T-cell (primary cell): ENCODE data around the gene SOBP. TPM values are rescaled to one million over a fixed set of nuclear protein-coding genes. Genes with fewer than 3 reads are reported as not detected.

Source experiments
- ATAC-seq, 4 experiments: fragments of 200-7000 bp in 3 of 4; fragments of 150-1000 bp in 1 of 4; cut with Tn5 transposase; replicated peaks in 1 of 4; 1 replicate in 3 of 4; 2 replicates in 1 of 4; pipeline ENCODE4 v1.10.0; 2021; ENCODE audit warnings: moderate library complexity in 3 of 4, mild to moderate bottlenecking in 2 of 4, moderate number of reproducible peaks in 1 of 4
- CTCF ChIA-PET, 2 donors: fragments of 300-600 bp; sonication (Branson Sonifier 250); formaldehyde crosslinking; loops; one replicate each; lab custom pipeline; 2022; ENCODE audit warnings: antibody characterized with exemption in 2 of 2; lab: Charles Lee
- POLR2A ChIA-PET, 2 donors: fragments of 300-600 bp; sonication (Branson Sonifier 250); formaldehyde crosslinking; loops; one replicate each; lab custom pipeline; 2022; ENCODE audit warnings: antibody characterized with exemption in 2 of 2; lab: Charles Lee
- DNase-seq, 35 experiments: peaks; one replicate each; pipeline versions ENCODE4 v3.0.0 to v3.0.0-alpha.2; 2013 to 2023
- H3K27ac ChIP-seq: one replicate; pipeline ENCODE4 v1.5.1; 2013; ENCODE audit warnings: low read length
- H3K27me3 ChIP-seq, 2 experiments: replicated peaks in 1 of 2; 1 replicate in 1 of 2; 2 replicates in 1 of 2; pipeline versions ENCODE4 v1.6.1 to v1.7.0; 2013; ENCODE audit warnings: low read length in 1 of 2, mixed read lengths in 1 of 2; ENCODE audit not compliant: control insufficient read depth in 2 of 2, insufficient read depth in 2 of 2; ENCODE audit errors: extremely low read depth in 1 of 2
- H3K36me3 ChIP-seq, 2 donors: 1 replicate in 1 of 2; 2 replicates in 1 of 2; pipeline versions ENCODE4 v1.6.1 to v1.7.0; 2013; ENCODE audit warnings: low read length in 1 of 2; ENCODE audit not compliant: control insufficient read depth in 2 of 2, insufficient read depth in 1 of 2; ENCODE audit errors: extremely low read depth in 1 of 2
- H3K4me1 ChIP-seq, 2 experiments: 1 replicate in 1 of 2; 2 replicates in 1 of 2; pipeline versions ENCODE4 v1.6.1 to v1.7.0; 2013; ENCODE audit warnings: low read length in 2 of 2, mixed read lengths in 1 of 2; ENCODE audit not compliant: insufficient read depth in 2 of 2, control insufficient read depth in 1 of 2; ENCODE audit errors: extremely low read depth in 1 of 2
- H3K4me3 ChIP-seq, 2 donors: 1 replicate in 1 of 2; 2 replicates in 1 of 2; pipeline versions ENCODE4 v1.5.1 to v1.7.0; 2013; ENCODE audit warnings: mild to moderate bottlenecking in 2 of 2, low read length in 1 of 2, moderate library complexity in 1 of 2; ENCODE audit not compliant: control insufficient read depth in 1 of 2; ENCODE audit errors: extremely low read depth in 1 of 2
- H3K9me3 ChIP-seq: 2 replicates; pipeline ENCODE4 v1.7.0; 2013
- H3K27ac Mint-ChIP-seq, 2 donors: one replicate each; pipeline ENCODE4 v1.8.0; 2020 to 2021; ENCODE audit warnings: mild to moderate bottlenecking in 2 of 2, mixed read lengths in 2 of 2
- H3K27me3 Mint-ChIP-seq, 2 donors: one replicate each; pipeline ENCODE4 v1.8.0; 2021 to 2022; ENCODE audit warnings: mixed read lengths in 2 of 2
- H3K36me3 Mint-ChIP-seq: one replicate; pipeline ENCODE4 v1.8.0; 2021; ENCODE audit warnings: mixed read lengths
- H3K4me1 Mint-ChIP-seq, 3 donors: one replicate each; pipeline ENCODE4 v1.8.0; 2020 to 2022; ENCODE audit warnings: mixed read lengths in 3 of 3, mild to moderate bottlenecking in 1 of 3
- H3K4me3 Mint-ChIP-seq, 3 donors: one replicate each; pipeline ENCODE4 v1.8.0; 2020 to 2022; ENCODE audit warnings: mild to moderate bottlenecking in 3 of 3, mixed read lengths in 3 of 3, moderate library complexity in 3 of 3
- H3K9me3 Mint-ChIP-seq, 3 donors: one replicate each; pipeline ENCODE4 v1.8.0; 2020 to 2022; ENCODE audit warnings: mixed read lengths in 3 of 3
- WGBS: methylation state at CpG from one replicate; pipeline ENCODE4 v1.1.5; 2013; ENCODE audit warnings: missing lambda C conversion rate; ENCODE audit not compliant: insufficient coverage; 5-methylcytosine and 5-hydroxymethylcytosine counted together
- total RNA-seq, 35 experiments: library from RNA in 6 of 35; stranded (reverse) in 6 of 35; fragments of 120-200 nt in 1 of 35; gene quantifications; one replicate each; pipeline versions ENCODE4 v1.2.1 to v1.2.4 and lab custom pipeline; 2013 to 2026

Gene SOBP
- total RNA-seq, 5 donors from 2014 or later (not counting 1 experiment from before 2014, with no cell fraction given), result 0.30 to 0.95 (median 0.46) TPM

- H3K4me3 ChIP-seq, result no peak overlapping the region
- H3K27me3 ChIP-seq, result peaks cover 0 to 12% of the 10 kb centered on the region in 2 experiments
- no peaks in the 10 kb centered on the region for H3K9me3 ChIP-seq
- Mint-ChIP-seq H3K27ac (no peak overlapping the region), H3K4me3 (no peak overlapping the region), H3K9me3 (no peaks in the 10 kb centered on the region), H3K4me1 (no peaks in the 10 kb centered on the region), H3K27me3 (peaks cover 6 to 10% of the 10 kb centered on the region in 2 donors), H3K36me3 (no peaks in the 10 kb centered on the region)
- ATAC-seq (no peak), DNase-seq (no peak)
- no CpG with 5 or more reads among the region's 5 CpGs for WGBS
- CTCF ChIA-PET, result interaction anchor here in 1 of 2 donors (0.6 kb wide), 1 partner anchor 295 kb away, joined by 4 read pairs; no protein-coding TSS in a partner anchor
- no peaks in the 10 kb centered on the region for H3K36me3 ChIP-seq
- no peak overlapping the region for H3K27ac ChIP-seq
- POLR2A ChIA-PET, result no interaction called here
- H3K4me1 ChIP-seq, result no peaks in the 10 kb centered on the region
Measured at GRCh38 chr6:107602321-107603005, 112.5 kb downstream of the SOBP start.

- Histone ChIP-seq H3K4me1 (no peaks in the 10 kb centered on the region), H3K27me3 (peaks cover 0 to 12% of the 10 kb centered on the region in 2 experiments), H3K27ac (no peak overlapping the region), H3K36me3 (no peaks in the 10 kb centered on the region), H3K9me3 (no peaks in the 10 kb centered on the region), H3K4me3 (no peak overlapping the region)
- H3K4me3 Mint-ChIP-seq, result no peak overlapping the region
- DNase-seq, result no peak
- H3K4me1 Mint-ChIP-seq, result no peaks in the 10 kb centered on the region
- ATAC-seq, result no peak
- H3K36me3 Mint-ChIP-seq, result no peaks in the 10 kb centered on the region
- CTCF ChIA-PET, result interaction anchor here in 1 of 2 donors (0.6 kb wide), 1 partner anchor 294 kb away, joined by 4 read pairs; no protein-coding TSS in a partner anchor
- 70% methylated on average over 3 of the region's 3 CpGs for WGBS
- no peaks in the 10 kb centered on the region for H3K9me3 Mint-ChIP-seq
- peaks cover 5 to 9% of the 10 kb centered on the region in 2 donors for H3K27me3 Mint-ChIP-seq
- H3K27ac Mint-ChIP-seq, result no peak overlapping the region
- POLR2A ChIA-PET, result no interaction called here
Measured at GRCh38 chr6:107603006-107603370, 113.1 kb downstream of the SOBP start.

- Histone ChIP-seq H3K9me3 (no peaks in the 10 kb centered on the region), H3K27me3 (peaks cover 0 to 12% of the 10 kb centered on the region in 2 experiments), H3K4me3 (no peak overlapping the region), H3K27ac (no peak overlapping the region), H3K4me1 (no peaks in the 10 kb centered on the region), H3K36me3 (no peaks in the 10 kb centered on the region)
- no peaks in the 10 kb centered on the region for H3K36me3 Mint-ChIP-seq
- DNase-seq, result no peak
- H3K27me3 Mint-ChIP-seq, result peaks cover 0 to 3% of the 10 kb centered on the region in 2 donors
- ChIA-PET POLR2A (interaction anchor here in 1 of 2 donors (0.6 kb wide), 1 partner anchor 1008 kb away, joined by 3 read pairs; no protein-coding TSS in a partner anchor), CTCF (no interaction called here)
- H3K9me3 Mint-ChIP-seq, result no peaks in the 10 kb centered on the region
- H3K4me1 Mint-ChIP-seq, result no peaks in the 10 kb centered on the region
- no peak overlapping the region for H3K4me3 Mint-ChIP-seq
- ATAC-seq, result no peak
- H3K27ac Mint-ChIP-seq, result no peak overlapping the region
- WGBS, result 89% methylated on average over 7 of the region's 9 CpGs
Measured at GRCh38 chr6:107604549-107604948, 114.6 kb downstream of the SOBP start.

GRCh38 chr6:107606407-107606806, 116.5 kb downstream of the SOBP start:
- no peak for DNase-seq
- H3K36me3 Mint-ChIP-seq, result no peaks in the 10 kb centered on the region

GRCh38 chr6:107607116-107607515, 117.2 kb downstream of the SOBP start:
- Histone ChIP-seq H3K27ac (no peak overlapping the region), H3K4me1 (no peaks in the 10 kb centered on the region), H3K36me3 (no peaks in the 10 kb centered on the region), H3K9me3 (no peaks in the 10 kb centered on the region), H3K27me3 (peaks cover 0 to 14% of the 10 kb centered on the region in 2 experiments), H3K4me3 (no peak overlapping the region)
- Mint-ChIP-seq H3K27me3 (peaks cover 0 to 1% of the 10 kb centered on the region in 2 donors), H3K4me3 (no peak overlapping the region), H3K4me1 (no peaks in the 10 kb centered on the region), H3K9me3 (no peaks in the 10 kb centered on the region), H3K27ac (no peak overlapping the region), H3K36me3 (no peaks in the 10 kb centered on the region)
- DNase-seq (no peak), ATAC-seq (no peak)
- POLR2A ChIA-PET, result no interaction called here
- WGBS, result no CpG with 5 or more reads among the region's 4 CpGs
- CTCF ChIA-PET, result no interaction called here

More at GRCh38 chr6:107606407-107606806, 116.5 kb downstream of the SOBP start:
- Histone ChIP-seq H3K36me3 (no peaks in the 10 kb centered on the region), H3K4me1 (no peaks in the 10 kb centered on the region), H3K9me3 (no peaks in the 10 kb centered on the region), H3K27me3 (peaks cover 0 to 14% of the 10 kb centered on the region in 2 experiments), H3K4me3 (no peak overlapping the region), H3K27ac (no peak overlapping the region)
- H3K27me3 Mint-ChIP-seq, result peaks cover 0 to 3% of the 10 kb centered on the region in 2 donors
- no peak for ATAC-seq
- no CpG with 5 or more reads among the region's 4 CpGs for WGBS
- no peak overlapping the region for H3K4me3 Mint-ChIP-seq
- no peaks in the 10 kb centered on the region for H3K4me1 Mint-ChIP-seq
- no peaks in the 10 kb centered on the region for H3K9me3 Mint-ChIP-seq
- H3K27ac Mint-ChIP-seq, result no peak overlapping the region
- CTCF ChIA-PET, result no interaction called here
- POLR2A ChIA-PET, result interaction anchor here in 1 of 2 donors (0.5 to 0.6 kb wide), 2 partner anchors 43 to 57 kb away, joined by 3 read pairs; no protein-coding TSS in a partner anchor

- H3K27me3 Mint-ChIP-seq, result peaks cover 0 to 2% of the 10 kb centered on the region in 2 donors
- no peak overlapping the region for H3K4me3 Mint-ChIP-seq
- no peak for DNase-seq
- no peak overlapping the region for H3K4me3 ChIP-seq
- no peak for ATAC-seq
- no peaks in the 10 kb centered on the region for H3K36me3 Mint-ChIP-seq
- WGBS, result 91% methylated on average over 9 of the region's 11 CpGs
- H3K9me3 Mint-ChIP-seq, result no peaks in the 10 kb centered on the region
- H3K36me3 ChIP-seq, result no peaks in the 10 kb centered on the region
- no peaks in the 10 kb centered on the region for H3K4me1 ChIP-seq
- CTCF ChIA-PET, result no interaction called here
- H3K9me3 ChIP-seq, result no peaks in the 10 kb centered on the region
- no peak overlapping the region for H3K27ac ChIP-seq
- no peaks in the 10 kb centered on the region for H3K4me1 Mint-ChIP-seq
- POLR2A ChIA-PET, result no interaction called here
- no peak overlapping the region for H3K27ac Mint-ChIP-seq
- H3K27me3 ChIP-seq, result peaks cover 0 to 12% of the 10 kb centered on the region in 2 experiments
Measured at GRCh38 chr6:107611094-107611810, 121.3 kb downstream of the SOBP start.
